ENCODE measurements around the gene MGAT3.

GRCh38 chr22:39496131-39496838 is 39.5 kb downstream of the MGAT3 start:
- TF ChIP-seq CTCF (conservative IDR thresholded peaks at IDR 0.05; ENCODE audit: low read length) (peak; percentile 88), EZH2phosphoT487 (IDR thresholded peaks at IDR 0.05; ENCODE audit: borderline replicate concordance) (no peak)
